ENCODE data around the gene SFT2D1.

The SFT2D1 gene

GRCh38 chr6:166306378-166307081 lies 35.8 kb downstream of the SFT2D1 start:
- DNase-seq: no peak

GRCh38 chr6:166305562-166306117 lies 36.7 kb downstream of the SFT2D1 start:
- DNase-seq: no peak

- DNase-seq: no peak
Observed at GRCh38 chr6:166304106-166304505, 38.2 kb downstream of the SFT2D1 start.

- DNase-seq: no peak
Observed at GRCh38 chr6:166301611-166302529, 40.5 kb downstream of the SFT2D1 start.

GRCh38 chr6:166300357-166300987 lies 41.9 kb downstream of the SFT2D1 start:
- DNase-seq: no peak

GRCh38 chr6:166297606-166298005 lies 44.7 kb downstream of the SFT2D1 start:
- DNase-seq: no peak

GRCh38 chr6:166296035-166296883 lies 46.1 kb downstream of the SFT2D1 start:
- no peak for DNase-seq

GRCh38 chr6:166293731-166294584 lies 48.4 kb downstream of the SFT2D1 start:
- DNase-seq: no peak

GRCh38 chr6:166289207-166290060 lies 52.9 kb downstream of the SFT2D1 start:
- no peak for DNase-seq

- no peak for DNase-seq
Observed at GRCh38 chr6:166286839-166287271, 55.5 kb downstream of the SFT2D1 start.

- DNase-seq: no peak
Observed at GRCh38 chr6:166285233-166285632, 57.1 kb downstream of the SFT2D1 start.

- DNase-seq: no peak
Observed at GRCh38 chr6:166284640-166285039, 57.7 kb downstream of the SFT2D1 start.

GRCh38 chr6:166282394-166283032 lies 59.8 kb downstream of the SFT2D1 start:
- no peak for DNase-seq

GRCh38 chr6:166281104-166281503 lies 61.2 kb downstream of the SFT2D1 start:
- DNase-seq: no peak

GRCh38 chr6:166279393-166279679 lies 63.0 kb downstream of the SFT2D1 start:
- DNase-seq: no peak

GRCh38 chr6:166278579-166279392 lies 63.6 kb downstream of the SFT2D1 start:
- DNase-seq: no peak

GRCh38 chr6:166277892-166278578 lies 64.3 kb downstream of the SFT2D1 start:
- no peak for DNase-seq

- DNase-seq: no peak
Observed at GRCh38 chr6:166277018-166277417, 65.3 kb downstream of the SFT2D1 start.

Data from Kasumi-1 (cell line).